Caco-2 (cell line): ENCODE measurements around the gene ABRACL. TPM values are rescaled to one million over a fixed set of nuclear protein-coding genes. Genes with fewer than 3 reads are reported as not detected.

Experiments used
- BruUV-seq: library from RNA; stranded (reverse); fragments of 400-500 nt; replicated peaks from 2 replicates; lab custom pipeline; 2021; lab: Mats Ljungman, UMichigan
- CTCF ChIA-PET: fragments of 300-600 bp; sonication (Branson Sonifier 250); formaldehyde crosslinking; loops from one replicate; lab custom pipeline; 2022; ENCODE audit warnings: antibody characterized with exemption; lab: Charles Lee
- POLR2A ChIA-PET: fragments of 300-600 bp; sonication (Branson Sonifier 250); formaldehyde crosslinking; loops from one replicate; lab custom pipeline; 2022; ENCODE audit warnings: antibody characterized with exemption; lab: Charles Lee
- DNase-seq, 2 experiments: peaks; one replicate each; pipeline versions ENCODE4 v3.0.0 to v3.0.0-alpha.2; 2020 to 2022
- H3K27me3 ChIP-seq: replicated peaks from 2 replicates; pipeline ENCODE4 v1.6.0; 2011; ENCODE audit warnings: low read length; ENCODE audit not compliant: control insufficient read depth, insufficient read depth
- H3K36me3 ChIP-seq: 2 replicates; pipeline ENCODE4 v1.5.1; 2011; ENCODE audit warnings: low read length; ENCODE audit not compliant: control insufficient read depth, insufficient read depth
- H3K4me1 ChIP-seq: fragments of 250-450 bp; sonication (Bioruptor Pico); 2 replicates; pipeline ENCODE4 v1.5.1; 2020; ENCODE audit warnings: mild to moderate bottlenecking
- H3K4me3 ChIP-seq: 2 replicates; pipeline ENCODE4 v1.5.1; 2011; ENCODE audit warnings: low read depth, mild to moderate bottlenecking, control low read depth, low read length
- H3K9me3 ChIP-seq: fragments of 250-450 bp; sonication (Bioruptor Pico); 2 replicates; pipeline ENCODE4 v1.5.1; 2020; ENCODE audit warnings: mild to moderate bottlenecking, moderate library complexity
- H3K27ac Mint-ChIP-seq: one replicate; pipeline ENCODE4 v1.8.0; 2022; ENCODE audit warnings: mixed read lengths; ENCODE audit not compliant: unreplicated experiment
- H3K27me3 Mint-ChIP-seq: one replicate; pipeline ENCODE4 v1.8.0; 2022; ENCODE audit warnings: mixed read lengths; ENCODE audit not compliant: insufficient read depth, unreplicated experiment
- H3K36me3 Mint-ChIP-seq: one replicate; pipeline ENCODE4 v1.8.0; 2022; ENCODE audit warnings: mild to moderate bottlenecking, mixed read lengths; ENCODE audit not compliant: insufficient read depth, unreplicated experiment
- H3K4me1 Mint-ChIP-seq: one replicate; pipeline ENCODE4 v1.8.0; 2022; ENCODE audit warnings: low read depth, mixed read lengths; ENCODE audit not compliant: unreplicated experiment
- H3K4me3 Mint-ChIP-seq: one replicate; pipeline ENCODE4 v1.8.0; 2022; ENCODE audit warnings: mild to moderate bottlenecking, moderate library complexity, mixed read lengths; ENCODE audit not compliant: unreplicated experiment
- H3K9me3 Mint-ChIP-seq: one replicate; pipeline ENCODE4 v1.8.0; 2022; ENCODE audit warnings: mixed read lengths; ENCODE audit not compliant: unreplicated experiment
- intact Hi-C: fragments of 100-400 bp; cut with micrococcal nuclease; formaldehyde crosslinking; loops from one replicate; pipeline ENCODE4 v1.10.0; 2022; ENCODE audit not compliant: unreplicated experiment
- total RNA-seq: library from RNA; stranded (reverse); gene quantifications from 2 replicates; pipeline ENCODE4 v1.2.3, GENCODE V29; 2022
- TF ChIP-seq, protein P1 (sequence below), 2 experiments: fragments of 200-600 bp in 1 of 2; IDR thresholded peaks; 1 replicate in 1 of 2; 2 replicates in 1 of 2; pipeline versions ENCODE4 v1.5.1 to v1.8.0; 2011 to 2022; ENCODE audit warnings: antibody characterized with exemption in 1 of 2, control low read depth in 1 of 2, inconsistent platforms in 1 of 2, low read depth in 1 of 2, low read length in 1 of 2, mild to moderate bottlenecking in 1 of 2, moderate library complexity in 1 of 2; ENCODE audit not compliant: insufficient read depth in 1 of 2, severe bottlenecking in 1 of 2, unreplicated experiment in 1 of 2

The ABRACL gene
- total RNA-seq, 1 experiment from 2014 or later, result 90.3 TPM

DNA sequence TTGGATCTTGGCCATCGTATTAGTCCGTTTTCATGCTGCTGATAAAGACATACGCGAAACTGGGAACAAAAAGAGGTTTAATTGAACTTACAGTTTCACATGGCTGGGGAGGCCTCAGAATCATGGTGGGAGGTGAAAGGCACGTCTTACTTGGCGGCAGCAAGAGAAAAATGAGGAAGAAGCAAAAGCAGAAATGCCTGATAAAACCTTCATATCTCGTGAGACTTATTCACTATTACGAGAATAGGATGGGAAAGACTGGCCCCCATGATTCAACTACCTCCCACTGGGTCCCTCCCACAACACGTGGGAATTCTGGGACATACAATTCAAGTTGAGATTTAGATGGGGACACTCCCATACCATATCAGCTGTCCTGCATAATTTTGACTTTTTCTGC is 20.4 kb upstream of the ABRACL start:
- Mint-ChIP-seq H3K9me3 (no peaks in the 10 kb centered on the region), H3K4me3 (no peak overlapping the region), H3K36me3 (no peaks in the 10 kb centered on the region), H3K27ac (no peak overlapping the region), H3K27me3 (no peaks in the 10 kb centered on the region), H3K4me1 (peaks cover 9% of the 10 kb centered on the region)
- POLR2A ChIA-PET, result no interaction called here
- H3K4me3 ChIP-seq, result no peak overlapping the region
- H3K36me3 ChIP-seq, result no peaks in the 10 kb centered on the region
- intact Hi-C loops, result no loop called here
- TF ChIP-seq, protein P1, sequence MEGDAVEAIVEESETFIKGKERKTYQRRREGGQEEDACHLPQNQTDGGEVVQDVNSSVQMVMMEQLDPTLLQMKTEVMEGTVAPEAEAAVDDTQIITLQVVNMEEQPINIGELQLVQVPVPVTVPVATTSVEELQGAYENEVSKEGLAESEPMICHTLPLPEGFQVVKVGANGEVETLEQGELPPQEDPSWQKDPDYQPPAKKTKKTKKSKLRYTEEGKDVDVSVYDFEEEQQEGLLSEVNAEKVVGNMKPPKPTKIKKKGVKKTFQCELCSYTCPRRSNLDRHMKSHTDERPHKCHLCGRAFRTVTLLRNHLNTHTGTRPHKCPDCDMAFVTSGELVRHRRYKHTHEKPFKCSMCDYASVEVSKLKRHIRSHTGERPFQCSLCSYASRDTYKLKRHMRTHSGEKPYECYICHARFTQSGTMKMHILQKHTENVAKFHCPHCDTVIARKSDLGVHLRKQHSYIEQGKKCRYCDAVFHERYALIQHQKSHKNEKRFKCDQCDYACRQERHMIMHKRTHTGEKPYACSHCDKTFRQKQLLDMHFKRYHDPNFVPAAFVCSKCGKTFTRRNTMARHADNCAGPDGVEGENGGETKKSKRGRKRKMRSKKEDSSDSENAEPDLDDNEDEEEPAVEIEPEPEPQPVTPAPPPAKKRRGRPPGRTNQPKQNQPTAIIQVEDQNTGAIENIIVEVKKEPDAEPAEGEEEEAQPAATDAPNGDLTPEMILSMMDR (IDR thresholded peaks at IDR 0.05; ENCODE audit: insufficient read depth in 1 of 2, low read depth in 1 of 2, low read length in 1 of 2, severe bottlenecking in 1 of 2, unreplicated experiment in 1 of 2), result no peak
- H3K9me3 ChIP-seq, result no peaks in the 10 kb centered on the region
- no peaks in the 10 kb centered on the region for H3K27me3 ChIP-seq
- 0 out of 2 replicates have a peak, but pooled peaks cover 10% of the 10 kb centered on the region for H3K4me1 ChIP-seq
- CTCF ChIA-PET, result no interaction called here
- BruUV-seq, result no TSS peak
- no peak for DNase-seq

DNA sequence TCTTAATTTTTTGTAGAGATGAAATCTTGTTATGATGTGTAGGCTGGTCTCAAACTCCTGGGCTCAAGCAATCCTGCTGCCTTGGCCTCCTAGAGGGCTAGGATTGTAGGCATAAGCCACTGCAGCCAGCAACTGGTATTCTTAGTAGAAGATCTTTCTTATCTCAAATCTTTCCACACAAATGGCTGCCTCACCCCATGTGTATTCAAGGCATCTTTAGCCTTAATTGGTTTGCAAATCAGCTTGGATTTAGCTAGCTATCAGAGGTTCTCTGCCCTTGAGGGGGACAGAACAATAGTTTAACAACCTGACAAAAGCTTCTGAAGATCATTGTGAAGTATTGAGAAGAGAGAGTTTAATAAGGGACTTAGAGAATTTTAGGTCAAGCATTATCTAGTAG is 17.9 kb upstream of the ABRACL start:
- no peak overlapping the region for H3K4me3 Mint-ChIP-seq
- CTCF ChIA-PET, result interaction anchor here (0.6 kb wide), 1 partner anchor 21 kb away, joined by 4 read pairs; no protein-coding TSS in a partner anchor
- POLR2A ChIA-PET, result interaction anchor here (1.0 kb wide), 1 partner anchor 22 kb away, joined by 4 read pairs; no protein-coding TSS in a partner anchor
- no peak overlapping the region for H3K4me3 ChIP-seq
- no peaks in the 10 kb centered on the region for H3K9me3 ChIP-seq
- no peaks in the 10 kb centered on the region for H3K27me3 Mint-ChIP-seq
- no peaks in the 10 kb centered on the region for H3K9me3 Mint-ChIP-seq
- H3K27me3 ChIP-seq, result no peaks in the 10 kb centered on the region
- H3K4me1 ChIP-seq, result 0 out of 2 replicates have a peak, but pooled peaks cover 10% of the 10 kb centered on the region
- no peaks in the 10 kb centered on the region for H3K36me3 Mint-ChIP-seq
- H3K4me1 Mint-ChIP-seq, result peaks cover 21% of the 10 kb centered on the region
- H3K36me3 ChIP-seq, result no peaks in the 10 kb centered on the region
- no peak overlapping the region for H3K27ac Mint-ChIP-seq
- no TSS peak for BruUV-seq
- intact Hi-C loops, result loop anchor here (2.0 kb wide), 1 partner anchor 22 kb away; the partner anchor contains the start of gene REPS1
- DNase-seq, result no peak
- TF ChIP-seq, protein P1 (IDR thresholded peaks at IDR 0.05; ENCODE audit: insufficient read depth in 1 of 2, low read depth in 1 of 2, low read length in 1 of 2, severe bottlenecking in 1 of 2, unreplicated experiment in 1 of 2), result no peak

DNA sequence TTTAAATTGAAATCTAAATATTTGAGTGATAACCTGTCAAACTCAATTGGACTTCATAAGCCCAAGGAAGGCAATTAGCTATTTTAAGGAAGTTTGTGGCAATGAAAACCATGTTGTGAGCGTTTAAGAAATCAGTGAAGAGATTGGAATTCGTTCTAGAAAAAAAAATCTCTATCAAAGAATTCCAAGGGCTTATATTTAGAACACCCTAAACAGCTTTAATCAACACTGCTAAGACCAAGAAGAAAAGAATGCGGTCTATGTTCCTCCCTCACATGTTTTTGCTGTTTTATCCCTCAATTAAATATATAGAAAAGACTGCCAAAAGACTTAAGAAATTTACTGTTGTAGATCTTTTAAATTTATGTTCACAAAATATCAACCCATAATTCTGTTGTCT is 16.6 kb upstream of the ABRACL start:
- H3K9me3 Mint-ChIP-seq, result no peaks in the 10 kb centered on the region
- H3K36me3 ChIP-seq, result no peaks in the 10 kb centered on the region
- H3K27me3 ChIP-seq, result no peaks in the 10 kb centered on the region
- no peaks in the 10 kb centered on the region for H3K9me3 ChIP-seq
- H3K4me3 ChIP-seq, result no peak overlapping the region
- no peaks in the 10 kb centered on the region for H3K27me3 Mint-ChIP-seq
- no peaks in the 10 kb centered on the region for H3K36me3 Mint-ChIP-seq
- no peak overlapping the region for H3K4me3 Mint-ChIP-seq
- peaks cover 20% of the 10 kb centered on the region for H3K4me1 Mint-ChIP-seq
- ChIA-PET CTCF (no interaction called here), POLR2A (no interaction called here)
- intact Hi-C loops, result loop anchor here (2.0 kb wide), 1 partner anchor 23 kb away; the partner anchor contains the start of gene REPS1
- no peak for DNase-seq
- BruUV-seq, result no TSS peak
- no peak overlapping the region for H3K27ac Mint-ChIP-seq
- 0 out of 2 replicates have a peak, but pooled peaks cover 10% of the 10 kb centered on the region for H3K4me1 ChIP-seq
- TF ChIP-seq, protein P1 (IDR thresholded peaks at IDR 0.05; ENCODE audit: insufficient read depth in 1 of 2, low read depth in 1 of 2, low read length in 1 of 2, severe bottlenecking in 1 of 2, unreplicated experiment in 1 of 2), result no peak
